ENCODE results near the gene TKFC. TPM values are rescaled to one million over a fixed set of nuclear protein-coding genes. Genes with fewer than 3 reads are reported as not detected.

Gene TKFC
- total and polyA plus RNA-seq, 9 of the 15 experiments (the other 6 are each of a cell fraction or from before 2014, with no cell fraction given) = 2.0 to 61.7 (median 28.5) TPM

- peak; percentile 36; the same call in 1 of the 2 replicates for TF ChIP-seq MGA (IDR thresholded peaks at IDR 0.05)
- no peak for TF ChIP-seq ZNF668 (CRISPR knock-in tag; IDR thresholded peaks at IDR 0.05)
- TF ChIP-seq ZNF23 (CRISPR knock-in tag; IDR thresholded peaks at IDR 0.05) = peak; percentile 55; the same call in 1 of the 2 replicates
- no peak for TF ChIP-seq ZBTB49 (CRISPR knock-in tag; IDR thresholded peaks at IDR 0.05; ENCODE audit: borderline replicate concordance)
- no peak for TF ChIP-seq RBM15 (IDR thresholded peaks at IDR 0.05; ENCODE audit: insufficient read depth, low read length)
- no peak for TF ChIP-seq ELK1 (CRISPR knock-in tag; IDR thresholded peaks at IDR 0.05)
- peak; percentile 74 for TF ChIP-seq NBN (IDR thresholded peaks at IDR 0.05; ENCODE audit: low read depth)
Observed at GRCh38 chr11:61287338-61287977, 45.6 kb upstream of the TKFC start (continued).

Measured in K562 (cell line).